ENCODE data around the gene LIN52. TPM values are rescaled to one million over a fixed set of nuclear protein-coding genes. Genes with fewer than 3 reads are reported as not detected.

Gene LIN52
- total RNA-seq = 11.0 and 15.5 TPM in 2 replicates

- DNase-seq (ENCODE audit: low read depth, low spot score) = peak; percentile 100
Observed at GRCh38 chr14:74084277-74085046, at the start of gene LIN52, which contains the start of gene ALDH6A1. Gene LIN52, plus strand, starts transcription at chr14:74084956. Its CDS starts 19 bp downstream, at chr14:74084975. Gene ALDH6A1, minus strand, starts transcription at chr14:74084453. Its CDS starts 59 bp downstream, at chr14:74084394.

- no peak for DNase-seq (ENCODE audit: low read depth, low spot score)
Observed at GRCh38 chr14:74035556-74035955, 49.2 kb upstream of the LIN52 start.

GRCh38 chr14:74038020-74038859 is 46.5 kb upstream of the LIN52 start:
- DNase-seq (ENCODE audit: low read depth, low spot score) = no peak

- no peak for DNase-seq (ENCODE audit: low read depth, low spot score)
Observed at GRCh38 chr14:74042296-74042695, 42.5 kb upstream of the LIN52 start.

- DNase-seq (ENCODE audit: low read depth, low spot score) = no peak
Observed at GRCh38 chr14:74045522-74045921, 39.2 kb upstream of the LIN52 start.

GRCh38 chr14:74048281-74048680 is 36.5 kb upstream of the LIN52 start:
- DNase-seq (ENCODE audit: low read depth, low spot score) = no peak

- no peak for DNase-seq (ENCODE audit: low read depth, low spot score)
Observed at GRCh38 chr14:74049876-74050495, 34.8 kb upstream of the LIN52 start.

- DNase-seq (ENCODE audit: low read depth, low spot score) = no peak
Observed at GRCh38 chr14:74062809-74063150, 22.0 kb upstream of the LIN52 start.

GRCh38 chr14:74064426-74064825 is 20.3 kb upstream of the LIN52 start:
- DNase-seq (ENCODE audit: low read depth, low spot score) = no peak

GRCh38 chr14:74064883-74065282 is 19.9 kb upstream of the LIN52 start:
- no peak for DNase-seq (ENCODE audit: low read depth, low spot score)

GRCh38 chr14:74065746-74066575 is 18.8 kb upstream of the LIN52 start:
- no peak for DNase-seq (ENCODE audit: low read depth, low spot score)

- DNase-seq (ENCODE audit: low read depth, low spot score) = no peak
Observed at GRCh38 chr14:74077401-74077800, 7.4 kb upstream of the LIN52 start.

- peak; percentile 48 for DNase-seq (ENCODE audit: low read depth, low spot score)
Observed at GRCh38 chr14:74080820-74081460, 3.8 kb upstream of the LIN52 start.

- DNase-seq (ENCODE audit: low read depth, low spot score) = no peak
Observed at GRCh38 chr14:74081491-74081890, 3.3 kb upstream of the LIN52 start.

GRCh38 chr14:74083161-74083560 is 1.6 kb upstream of the LIN52 start:
- no peak for DNase-seq (ENCODE audit: low read depth, low spot score)

GRCh38 chr14:74083784-74084276 is 926 bp upstream of the LIN52 start:
- DNase-seq (ENCODE audit: low read depth, low spot score) = no peak

GRCh38 chr14:74085047-74085637 is 386 bp downstream of the LIN52 start:
- DNase-seq (ENCODE audit: low read depth, low spot score) = no peak

- no peak for DNase-seq (ENCODE audit: low read depth, low spot score)
Observed at GRCh38 chr14:74085828-74086227, 1.1 kb downstream of the LIN52 start.

GRCh38 chr14:74089251-74090020 is 4.7 kb downstream of the LIN52 start:
- no peak for DNase-seq (ENCODE audit: low read depth, low spot score)

Measured in pulmonary artery endothelial cell (primary cell).